IMR-90 (cell line): ENCODE results near the gene CSTA. TPM values are rescaled to one million over a fixed set of nuclear protein-coding genes. Genes with fewer than 3 reads are reported as not detected.

Experiments used
- ATAC-seq: fragments of 200-7000 bp; cut with Tn5 transposase; 2 replicates; pipeline ENCODE4 v1.9.1; 2020; ENCODE audit warnings: low read depth, mild to moderate bottlenecking, moderate library complexity
- BruUV-seq: library from RNA; stranded (reverse); fragments of 400-500 nt; replicated peaks from 2 replicates; lab custom pipeline; 2021; lab: Mats Ljungman, UMichigan
- CTCF ChIA-PET: fragments of 300-600 bp; formaldehyde crosslinking; extraction: SDS; loops from one replicate; lab custom pipeline; 2021; ENCODE audit warnings: antibody characterized with exemption; lab: Yijun Ruan, JAX
- POLR2A ChIA-PET: fragments of 300-600 bp; sonication (Branson Sonifier 250); formaldehyde crosslinking; loops from one replicate; lab custom pipeline; 2022; ENCODE audit warnings: antibody characterized with exemption; ENCODE audit not compliant: unreplicated experiment; lab: Charles Lee
- DNase-seq: peaks from one replicate; pipeline ENCODE4 v3.0.0; 2013
- H2AFZ ChIP-seq: replicated peaks from 2 replicates; pipeline ENCODE3; 2013; ENCODE audit warnings: low read length, mild to moderate bottlenecking; ENCODE audit not compliant: poor library complexity
- H2AK5ac ChIP-seq: 2 replicates; pipeline ENCODE4 v1.6.1; 2013; ENCODE audit warnings: low read depth, low read length, inconsistent platforms
- H2AK9ac ChIP-seq: replicated peaks from 2 replicates; pipeline ENCODE3; 2013; ENCODE audit warnings: mild to moderate bottlenecking, low read depth, low read length, moderate library complexity; ENCODE audit not compliant: poor library complexity
- H2BK120ac ChIP-seq: 2 replicates; pipeline ENCODE4 v1.6.1; 2013; ENCODE audit warnings: low read depth, low read length, inconsistent platforms
- H2BK15ac ChIP-seq: 3 replicates; pipeline ENCODE4 v1.6.1; 2013; ENCODE audit warnings: low read depth, low read length, inconsistent platforms
- H2BK20ac ChIP-seq: 2 replicates; pipeline ENCODE4 v1.6.1; 2013; ENCODE audit warnings: low read depth, mild to moderate bottlenecking, inconsistent platforms, low read length, moderate library complexity
- H2BK5ac ChIP-seq: 2 replicates; pipeline ENCODE4 v1.6.1; 2013; ENCODE audit warnings: mild to moderate bottlenecking, low read depth, low read length, inconsistent platforms; ENCODE audit not compliant: poor library complexity, severe bottlenecking
- H3K14ac ChIP-seq: replicated peaks from 2 replicates; pipeline ENCODE4 v1.6.1; 2013; ENCODE audit warnings: low read depth, low read length, inconsistent platforms
- H3K18ac ChIP-seq: 2 replicates; pipeline ENCODE4 v1.6.1; 2013; ENCODE audit warnings: low read depth, low read length, control low read depth
- H3K23ac ChIP-seq: 2 replicates; pipeline ENCODE4 v1.6.1; 2013; ENCODE audit warnings: low read depth, low read length, inconsistent platforms
- H3K27ac ChIP-seq: 2 replicates; pipeline ENCODE4 v1.5.1; 2013; ENCODE audit warnings: mild to moderate bottlenecking, control low read depth, low read length; ENCODE audit not compliant: insufficient read depth
- H3K27me3 ChIP-seq: 2 replicates; pipeline ENCODE4 v1.6.1; 2013; ENCODE audit warnings: low read length; ENCODE audit not compliant: control insufficient read depth, insufficient read depth
- H3K36me3 ChIP-seq: 2 replicates; pipeline ENCODE4 v1.6.1; 2013; ENCODE audit warnings: low read length, mixed read lengths; ENCODE audit not compliant: control insufficient read depth, insufficient read depth
- H3K4ac ChIP-seq: 2 replicates; pipeline ENCODE4 v1.6.1; 2013; ENCODE audit warnings: low read depth, low read length, inconsistent platforms
- H3K4me1 ChIP-seq: 2 replicates; pipeline ENCODE4 v1.6.1; 2013; ENCODE audit warnings: low read length, mixed read lengths; ENCODE audit not compliant: control insufficient read depth, insufficient read depth
- H3K4me2 ChIP-seq: 2 replicates; pipeline ENCODE4 v1.6.1; 2013; ENCODE audit warnings: low read depth, mild to moderate bottlenecking, control low read depth, low read length, moderate library complexity
- H3K4me3 ChIP-seq: 2 replicates; pipeline ENCODE4 v1.5.1; 2013; ENCODE audit warnings: low read depth, mild to moderate bottlenecking, control low read depth, low read length, moderate library complexity; ENCODE audit not compliant: insufficient read depth
- H3K56ac ChIP-seq: 2 replicates; pipeline ENCODE4 v1.6.1; 2013; ENCODE audit warnings: low read length, inconsistent platforms; ENCODE audit not compliant: insufficient read depth; ENCODE audit errors: extremely low read depth
- H3K79me1 ChIP-seq, 2 experiments: 2 replicates each; pipeline ENCODE4 v1.6.1; 2013; ENCODE audit warnings: low read length in 2 of 2, inconsistent platforms in 1 of 2, low read depth in 1 of 2
- H3K9ac ChIP-seq: 2 replicates; pipeline ENCODE4 v1.6.1; 2013; ENCODE audit warnings: low read depth, low read length, control low read depth
- H3K9me1 ChIP-seq: 2 replicates; pipeline ENCODE4 v1.6.1; 2013; ENCODE audit warnings: low read length, inconsistent platforms; ENCODE audit not compliant: insufficient read depth
- H3K9me3 ChIP-seq: 2 replicates; pipeline ENCODE4 v1.6.1; 2013; ENCODE audit warnings: low read length; ENCODE audit not compliant: control insufficient read depth, insufficient read depth
- H4K20me1 ChIP-seq: 2 replicates; pipeline ENCODE4 v1.6.1; 2013; ENCODE audit warnings: low read length, inconsistent platforms; ENCODE audit not compliant: insufficient read depth
- H4K5ac ChIP-seq: 2 replicates; pipeline ENCODE4 v1.6.1; 2013; ENCODE audit warnings: mild to moderate bottlenecking, low read depth, low read length, control low read depth
- H4K8ac ChIP-seq, 2 experiments: 2 replicates each; pipeline ENCODE4 v1.6.1; 2013; ENCODE audit warnings: low read depth in 2 of 2, low read length in 2 of 2, control low read depth in 1 of 2, inconsistent platforms in 1 of 2
- H4K91ac ChIP-seq: 2 replicates; pipeline ENCODE4 v1.6.1; 2013; ENCODE audit warnings: low read depth, low read length, inconsistent platforms; ENCODE audit not compliant: insufficient read depth
- BHLHE40 ChIP-seq: fragments of 150-350 bp; IDR thresholded peaks from 2 replicates; pipeline ENCODE4 v1.6.1; 2016; ENCODE audit warnings: mild to moderate bottlenecking, low read depth, low read length
- CEBPB ChIP-seq: IDR thresholded peaks from 2 replicates; pipeline ENCODE4 v1.6.1; 2012; ENCODE audit warnings: low read depth, low read length, improper control_type of control experiment
- CHD1 ChIP-seq: IDR thresholded peaks from 2 replicates; pipeline ENCODE4 v1.6.1; 2012; ENCODE audit warnings: low read depth, low read length, improper control_type of control experiment
- FOS ChIP-seq: fragments of 150-350 bp; IDR thresholded peaks from 2 replicates; pipeline ENCODE4 v1.6.1; 2016; ENCODE audit warnings: low read depth, low read length
- MAFK ChIP-seq: IDR thresholded peaks from 2 replicates; pipeline ENCODE4 v1.6.1; 2012; ENCODE audit warnings: low read depth, low read length, improper control_type of control experiment
- MAZ ChIP-seq: IDR thresholded peaks from 2 replicates; pipeline ENCODE4 v1.6.1; 2012; ENCODE audit warnings: low read depth, mild to moderate bottlenecking, low read length, improper control_type of control experiment, moderate library complexity, borderline replicate concordance
- MXI1 ChIP-seq: IDR thresholded peaks from 2 replicates; pipeline ENCODE4 v1.6.1; 2012; ENCODE audit warnings: low read depth, mild to moderate bottlenecking, low read length, moderate library complexity, borderline replicate concordance
- NFE2L2 ChIP-seq: fragments of 150-350 bp; IDR thresholded peaks from 2 replicates; pipeline ENCODE4 v1.6.1; 2016; ENCODE audit warnings: low read depth, mild to moderate bottlenecking, low read length
- POLR2A ChIP-seq: IDR thresholded peaks from 2 replicates; pipeline ENCODE4 v1.6.1; 2012; ENCODE audit warnings: mild to moderate bottlenecking, low read depth, low read length
- RAD21 ChIP-seq: IDR thresholded peaks from 2 replicates; pipeline ENCODE4 v1.6.1; 2012; ENCODE audit warnings: low read length, improper control_type of control experiment
- RCOR1 ChIP-seq: IDR thresholded peaks from 2 replicates; pipeline ENCODE4 v1.6.1; 2012; ENCODE audit warnings: mild to moderate bottlenecking, low read length, improper control_type of control experiment; ENCODE audit not compliant: insufficient replicate concordance
- RFX5 ChIP-seq: IDR thresholded peaks from 2 replicates; pipeline ENCODE4 v1.8.0; 2012; ENCODE audit warnings: low read depth, mild to moderate bottlenecking, low read length, moderate library complexity
- SMC3 ChIP-seq: fragments of 150-350 bp; IDR thresholded peaks from 2 replicates; pipeline ENCODE4 v1.6.1; 2016; ENCODE audit warnings: low read depth, mild to moderate bottlenecking, antibody characterized with exemption, low read length, moderate library complexity
- WGBS, 2 experiments: methylation state at CpG; one replicate each; pipeline versions ENCODE4 v1.1.5 to v1.1.7; 2013; ENCODE audit warnings: missing lambda C conversion rate in 2 of 2; ENCODE audit not compliant: insufficient read length in 1 of 2; ENCODE audit errors: extremely low coverage in 2 of 2; 5-methylcytosine and 5-hydroxymethylcytosine counted together
- dilution Hi-C: fragments of 300-500 bp; cut with HindIII; formaldehyde crosslinking; loops from one replicate; pipeline ENCODE4 v1.14.3; 2018; ENCODE audit warnings: low sequenced_read_pairs; ENCODE audit not compliant: unreplicated experiment
- in situ Hi-C: fragments of 300-500 bp; cut with MboI; formaldehyde crosslinking; loops from 3 replicates; pipeline ENCODE4 v1.14.3; 2019; ENCODE audit warnings: low sequenced_read_pairs, inconsistent platforms, mixed read lengths
- intact Hi-C: fragments of 100-400 bp; cut with micrococcal nuclease; formaldehyde crosslinking; loops from 2 replicates; pipeline ENCODE4 v1.10.0; 2022
- polyA plus RNA-seq, 3 experiments: library from polyadenylated mRNA; depleted of rRNA; stranded (reverse); fragments of >200 nt; gene quantifications; 2 replicates each; pipeline ENCODE4 v1.2.3, GENCODE V29; 2012; ENCODE audit warnings: low replicate concordance in 1 of 3
- total RNA-seq: library from RNA; depleted of rRNA; stranded (reverse); fragments of >200 nt; gene quantifications from 2 replicates; pipeline ENCODE4 v1.2.3, GENCODE V29; 2012
- TF ChIP-seq, protein P1 (sequence below): fragments of 150-350 bp; IDR thresholded peaks from 2 replicates; pipeline ENCODE4 v1.6.1; 2016; ENCODE audit warnings: low read depth, mild to moderate bottlenecking, low read length, moderate library complexity, borderline replicate concordance
- TF ChIP-seq, protein P2 (sequence below): conservative IDR thresholded peaks from 2 replicates; pipeline ENCODE4 v1.5.1; 2012; ENCODE audit warnings: mild to moderate bottlenecking, low read depth, low read length, improper control_type of control experiment
- TF ChIP-seq, protein P3 (sequence below): fragments of 150-350 bp; IDR thresholded peaks from 2 replicates; pipeline ENCODE4 v1.6.1; 2017; ENCODE audit warnings: mild to moderate bottlenecking, antibody characterized with exemption, low read length, low read depth

The CSTA gene
- total and polyA plus RNA-seq, 2 of the 4 experiments (the other 2 are of a cell fraction): 0.17 TPM; not detected in 1

DNA sequence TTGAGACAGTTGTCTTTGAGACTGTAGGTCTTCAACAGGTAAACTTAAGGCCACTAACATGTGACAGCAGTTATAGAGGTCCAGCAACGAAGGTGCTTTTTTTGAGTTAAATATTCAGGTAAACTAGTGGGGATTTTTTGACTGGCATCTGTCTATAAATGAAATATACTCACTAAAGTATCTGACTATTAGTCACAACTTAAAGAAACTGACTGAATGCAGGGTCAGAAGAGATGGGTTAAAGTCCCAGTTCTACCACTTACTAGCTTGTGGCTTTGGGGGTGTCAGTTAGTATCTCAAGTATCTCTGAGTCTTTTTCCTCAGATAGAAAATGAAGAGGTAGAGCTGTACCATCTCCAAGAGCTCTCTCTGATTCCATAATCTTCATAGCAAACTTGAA, 40.0 kb downstream of the CSTA start:
- no peak overlapping the region for H2BK5ac ChIP-seq
- peaks cover 5% of the 10 kb centered on the region for H3K4me1 ChIP-seq
- no peak for TF ChIP-seq RCOR1
- TF ChIP-seq MXI1: no peak
- no peak for TF ChIP-seq BHLHE40
- TF ChIP-seq RFX5: no peak
- no peak for TF ChIP-seq MAZ
- TF ChIP-seq, protein P1, sequence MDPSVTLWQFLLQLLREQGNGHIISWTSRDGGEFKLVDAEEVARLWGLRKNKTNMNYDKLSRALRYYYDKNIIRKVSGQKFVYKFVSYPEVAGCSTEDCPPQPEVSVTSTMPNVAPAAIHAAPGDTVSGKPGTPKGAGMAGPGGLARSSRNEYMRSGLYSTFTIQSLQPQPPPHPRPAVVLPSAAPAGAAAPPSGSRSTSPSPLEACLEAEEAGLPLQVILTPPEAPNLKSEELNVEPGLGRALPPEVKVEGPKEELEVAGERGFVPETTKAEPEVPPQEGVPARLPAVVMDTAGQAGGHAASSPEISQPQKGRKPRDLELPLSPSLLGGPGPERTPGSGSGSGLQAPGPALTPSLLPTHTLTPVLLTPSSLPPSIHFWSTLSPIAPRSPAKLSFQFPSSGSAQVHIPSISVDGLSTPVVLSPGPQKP: no peak
- no peak for TF ChIP-seq NFE2L2
- TF ChIP-seq, protein P2, sequence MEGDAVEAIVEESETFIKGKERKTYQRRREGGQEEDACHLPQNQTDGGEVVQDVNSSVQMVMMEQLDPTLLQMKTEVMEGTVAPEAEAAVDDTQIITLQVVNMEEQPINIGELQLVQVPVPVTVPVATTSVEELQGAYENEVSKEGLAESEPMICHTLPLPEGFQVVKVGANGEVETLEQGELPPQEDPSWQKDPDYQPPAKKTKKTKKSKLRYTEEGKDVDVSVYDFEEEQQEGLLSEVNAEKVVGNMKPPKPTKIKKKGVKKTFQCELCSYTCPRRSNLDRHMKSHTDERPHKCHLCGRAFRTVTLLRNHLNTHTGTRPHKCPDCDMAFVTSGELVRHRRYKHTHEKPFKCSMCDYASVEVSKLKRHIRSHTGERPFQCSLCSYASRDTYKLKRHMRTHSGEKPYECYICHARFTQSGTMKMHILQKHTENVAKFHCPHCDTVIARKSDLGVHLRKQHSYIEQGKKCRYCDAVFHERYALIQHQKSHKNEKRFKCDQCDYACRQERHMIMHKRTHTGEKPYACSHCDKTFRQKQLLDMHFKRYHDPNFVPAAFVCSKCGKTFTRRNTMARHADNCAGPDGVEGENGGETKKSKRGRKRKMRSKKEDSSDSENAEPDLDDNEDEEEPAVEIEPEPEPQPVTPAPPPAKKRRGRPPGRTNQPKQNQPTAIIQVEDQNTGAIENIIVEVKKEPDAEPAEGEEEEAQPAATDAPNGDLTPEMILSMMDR: no peak
- TF ChIP-seq CHD1: no peak
- TF ChIP-seq MAFK: no peak
- TF ChIP-seq FOS: no peak
- TF ChIP-seq RAD21: no peak
- TF ChIP-seq, protein P3, sequence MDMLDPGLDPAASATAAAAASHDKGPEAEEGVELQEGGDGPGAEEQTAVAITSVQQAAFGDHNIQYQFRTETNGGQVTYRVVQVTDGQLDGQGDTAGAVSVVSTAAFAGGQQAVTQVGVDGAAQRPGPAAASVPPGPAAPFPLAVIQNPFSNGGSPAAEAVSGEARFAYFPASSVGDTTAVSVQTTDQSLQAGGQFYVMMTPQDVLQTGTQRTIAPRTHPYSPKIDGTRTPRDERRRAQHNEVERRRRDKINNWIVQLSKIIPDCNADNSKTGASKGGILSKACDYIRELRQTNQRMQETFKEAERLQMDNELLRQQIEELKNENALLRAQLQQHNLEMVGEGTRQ: no peak
- no peak for TF ChIP-seq SMC3
- TF ChIP-seq CEBPB: no peak
- no peak for TF ChIP-seq POLR2A
- no peak overlapping the region for H2AK5ac ChIP-seq
- DNase-seq: no peak
- no CpG with 5 or more reads among the region's 1 CpG for WGBS, 2 experiments
- POLR2A ChIA-PET: no interaction called here
- no peak for ATAC-seq
- H3K18ac ChIP-seq: no peak overlapping the region
- no peak overlapping the region for H3K4me3 ChIP-seq
- H2BK15ac ChIP-seq: no peak overlapping the region
- peaks cover 0 to 2% of the 10 kb centered on the region in 2 experiments; a peak in 1 of 4 replicates for H3K79me1 ChIP-seq
- H4K20me1 ChIP-seq: no peaks in the 10 kb centered on the region
- CTCF ChIA-PET: interaction anchor here (0.9 kb wide), 1 partner anchor 61 kb away, joined by 3 read pairs; no protein-coding TSS in a partner anchor
- dilution Hi-C loops (no loop called here), in situ Hi-C loops (no loop called here), intact Hi-C loops (no loop called here)
- H4K91ac ChIP-seq: no peak overlapping the region
- no peak overlapping the region for H3K4ac ChIP-seq
- no peak overlapping the region for H3K9ac ChIP-seq
- no peaks in the 10 kb centered on the region for H3K9me3 ChIP-seq
- H2AFZ ChIP-seq: no peak overlapping the region
- H2BK20ac ChIP-seq: no peak overlapping the region
- H3K9me1 ChIP-seq: peaks cover 3% of the 10 kb centered on the region
- no peak overlapping the region for H3K14ac ChIP-seq
- H3K36me3 ChIP-seq: peaks cover 12% of the 10 kb centered on the region
- no peak overlapping the region for H4K8ac ChIP-seq
- H3K23ac ChIP-seq: no peak overlapping the region
- H2AK9ac ChIP-seq: no peak overlapping the region
- no peak overlapping the region for H4K5ac ChIP-seq
- no peak overlapping the region for H3K27ac ChIP-seq
- H2BK120ac ChIP-seq: no peak overlapping the region
- H3K27me3 ChIP-seq: no peaks in the 10 kb centered on the region
- no peak overlapping the region for H3K4me2 ChIP-seq
- no TSS peak for BruUV-seq
- H3K56ac ChIP-seq: no peak overlapping the region
